ENCODE measurements around the gene NAGLU. TPM values are rescaled to one million over a fixed set of nuclear protein-coding genes. Genes with fewer than 3 reads are reported as not detected.

NAGLU gene
- total RNA-seq, 1 donor from 2014 or later = 25.2 TPM

DNA sequence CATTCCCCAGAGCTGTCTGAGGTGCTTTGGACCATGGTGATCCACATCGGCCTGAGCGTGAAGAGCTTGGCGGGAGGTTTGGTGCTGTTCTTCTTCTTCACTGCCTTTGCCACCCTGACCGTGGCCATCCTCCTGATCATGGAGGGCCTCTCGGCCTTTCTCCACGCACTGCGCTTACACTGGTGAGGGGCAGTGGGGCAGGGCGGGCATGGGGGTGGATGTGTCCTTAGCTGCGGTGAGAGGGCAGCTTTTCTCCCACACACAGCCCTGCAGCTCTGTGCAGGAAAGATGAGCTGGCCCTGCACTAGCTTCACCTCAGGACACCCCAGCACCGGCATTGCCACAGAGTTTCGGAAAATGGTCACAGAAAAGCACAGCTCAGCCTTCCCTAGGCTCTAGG, 21.8 kb upstream of the NAGLU start:
- TF ChIP-seq, protein P1, sequence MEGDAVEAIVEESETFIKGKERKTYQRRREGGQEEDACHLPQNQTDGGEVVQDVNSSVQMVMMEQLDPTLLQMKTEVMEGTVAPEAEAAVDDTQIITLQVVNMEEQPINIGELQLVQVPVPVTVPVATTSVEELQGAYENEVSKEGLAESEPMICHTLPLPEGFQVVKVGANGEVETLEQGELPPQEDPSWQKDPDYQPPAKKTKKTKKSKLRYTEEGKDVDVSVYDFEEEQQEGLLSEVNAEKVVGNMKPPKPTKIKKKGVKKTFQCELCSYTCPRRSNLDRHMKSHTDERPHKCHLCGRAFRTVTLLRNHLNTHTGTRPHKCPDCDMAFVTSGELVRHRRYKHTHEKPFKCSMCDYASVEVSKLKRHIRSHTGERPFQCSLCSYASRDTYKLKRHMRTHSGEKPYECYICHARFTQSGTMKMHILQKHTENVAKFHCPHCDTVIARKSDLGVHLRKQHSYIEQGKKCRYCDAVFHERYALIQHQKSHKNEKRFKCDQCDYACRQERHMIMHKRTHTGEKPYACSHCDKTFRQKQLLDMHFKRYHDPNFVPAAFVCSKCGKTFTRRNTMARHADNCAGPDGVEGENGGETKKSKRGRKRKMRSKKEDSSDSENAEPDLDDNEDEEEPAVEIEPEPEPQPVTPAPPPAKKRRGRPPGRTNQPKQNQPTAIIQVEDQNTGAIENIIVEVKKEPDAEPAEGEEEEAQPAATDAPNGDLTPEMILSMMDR (conservative IDR thresholded peaks at IDR 0.05; ENCODE audit: low read depth, low read length) = no peak
- no peak overlapping the region for H3K4me3 ChIP-seq (ENCODE audit: low read depth, low read length)
- no peak for DNase-seq (ENCODE audit: low read depth)

DNA sequence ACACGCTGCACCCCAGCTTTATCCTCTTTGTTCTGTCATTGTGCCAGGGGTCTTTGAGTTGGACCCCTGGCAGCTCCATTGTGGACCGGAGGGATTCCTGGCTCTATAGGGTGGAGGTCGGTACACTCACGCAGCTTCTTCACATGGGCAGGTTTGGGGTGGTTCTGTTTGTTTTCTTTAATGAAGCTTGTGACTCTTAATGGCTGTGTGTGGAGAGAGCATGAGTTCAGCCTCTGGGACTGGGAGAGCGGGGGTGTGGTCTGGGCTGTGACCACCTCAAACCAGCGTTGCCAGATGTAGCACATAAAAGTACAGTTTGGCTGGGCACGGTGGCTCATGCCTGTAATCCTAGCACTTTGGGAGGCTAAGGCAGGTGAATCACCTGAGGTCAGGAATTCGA, 21.2 kb upstream of the NAGLU start:
- no peak for DNase-seq (ENCODE audit: low read depth)
- TF ChIP-seq, protein P1 (conservative IDR thresholded peaks at IDR 0.05; ENCODE audit: low read depth, low read length) = no peak
- no peak overlapping the region for H3K4me3 ChIP-seq (ENCODE audit: low read depth, low read length)

DNA sequence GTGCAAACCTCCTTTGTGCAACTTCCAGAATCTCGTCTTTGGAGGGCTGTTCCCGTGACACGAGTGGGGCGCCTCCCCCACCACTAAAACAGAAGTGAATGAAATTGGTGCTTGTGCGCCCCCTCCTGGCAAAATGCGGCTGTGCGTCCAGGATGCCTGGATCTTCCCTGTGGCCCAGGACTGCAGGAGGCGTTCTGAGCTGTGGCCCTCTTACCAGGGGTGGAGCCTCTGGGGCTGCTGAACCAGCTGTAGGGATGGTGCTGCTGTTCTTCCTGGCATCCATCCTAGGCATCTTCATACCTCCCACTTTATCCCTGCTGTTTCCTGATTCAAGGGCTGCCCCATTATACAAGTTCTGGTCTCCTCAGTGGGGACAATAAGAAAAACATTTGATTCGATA, 18.5 kb upstream of the NAGLU start:
- no peak overlapping the region for H3K4me3 ChIP-seq (ENCODE audit: low read depth, low read length)
- no peak for DNase-seq (ENCODE audit: low read depth)
- TF ChIP-seq, protein P1 (conservative IDR thresholded peaks at IDR 0.05; ENCODE audit: low read depth, low read length) = peak; percentile 94

DNA sequence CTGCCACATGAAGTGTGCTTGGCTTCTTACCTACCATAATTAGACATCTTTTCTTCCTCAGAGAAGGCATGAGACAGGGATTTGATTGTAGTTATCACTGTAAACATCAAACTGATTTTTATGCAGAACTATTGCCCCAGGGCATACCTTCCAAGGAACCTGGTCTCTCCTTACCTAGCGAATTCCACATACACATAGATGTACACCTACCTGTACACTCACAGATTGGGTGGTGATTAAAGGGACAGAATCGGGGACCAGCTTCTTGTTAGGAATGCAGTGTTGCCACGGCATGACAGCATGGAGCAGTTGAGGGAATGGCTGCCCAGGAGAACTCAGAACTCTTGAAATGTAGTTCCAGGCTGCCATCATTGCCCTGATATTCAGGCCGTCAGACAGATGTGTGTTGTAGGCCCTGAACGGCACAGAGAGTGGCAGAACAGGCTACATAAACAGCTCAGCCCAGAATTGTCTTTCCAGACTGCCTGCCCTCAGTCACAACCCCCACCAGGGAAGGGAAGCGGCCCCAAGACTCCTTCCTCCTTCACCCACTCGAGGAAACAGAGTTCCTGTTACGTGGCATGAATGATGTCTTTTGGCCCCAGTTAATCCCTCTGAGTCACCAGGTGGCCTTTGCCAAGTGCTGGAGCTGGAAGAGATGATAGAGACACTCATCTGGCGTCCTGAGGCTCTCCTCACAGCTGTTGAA, 17.8 kb upstream of the NAGLU start:
- H3K4me3 ChIP-seq (ENCODE audit: low read depth, low read length) = no peak overlapping the region
- DNase-seq (ENCODE audit: low read depth) = peak; percentile 73
- TF ChIP-seq, protein P1 (conservative IDR thresholded peaks at IDR 0.05; ENCODE audit: low read depth, low read length) = no peak

DNA sequence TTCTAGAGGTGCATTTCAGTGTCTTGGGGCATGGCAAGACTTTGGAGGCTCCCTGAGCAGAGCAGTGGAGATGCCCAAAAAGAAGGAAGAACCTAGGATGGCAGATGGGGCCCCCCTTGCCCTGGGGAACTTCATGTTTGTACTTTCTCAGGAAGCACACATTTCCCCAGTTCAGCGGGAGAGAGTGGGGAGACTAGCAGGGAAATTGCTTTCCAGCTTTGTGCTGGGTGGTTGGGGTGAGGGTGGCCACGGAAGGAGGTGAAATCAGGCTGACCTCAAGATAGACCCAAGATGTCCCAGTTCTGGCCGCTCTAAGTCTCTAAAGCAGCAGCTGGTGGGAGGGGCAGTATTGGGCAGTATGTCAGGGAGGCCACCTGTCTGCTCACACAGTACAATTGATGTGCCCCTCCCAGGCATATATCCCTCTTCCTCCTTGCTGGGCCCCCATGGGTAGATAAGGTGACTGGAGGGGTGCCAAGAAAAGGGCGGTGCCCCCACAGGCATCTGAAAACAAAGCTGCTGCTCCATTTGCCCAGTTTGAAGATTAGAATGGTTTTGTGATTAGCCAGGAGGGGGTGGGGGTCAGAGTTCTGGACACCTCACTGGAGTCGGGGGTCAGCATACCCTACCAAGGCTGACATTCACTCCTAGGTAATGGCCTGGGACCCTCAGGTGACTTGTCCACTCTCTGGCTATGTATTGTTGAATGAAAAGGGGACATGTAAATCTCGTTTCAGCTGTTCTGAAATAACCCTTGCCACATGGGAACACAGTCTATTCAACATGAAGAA, 17.1 kb upstream of the NAGLU start:
- no peak for DNase-seq (ENCODE audit: low read depth)
- H3K4me3 ChIP-seq (ENCODE audit: low read depth, low read length) = no peak overlapping the region
- TF ChIP-seq, protein P1 (conservative IDR thresholded peaks at IDR 0.05; ENCODE audit: low read depth, low read length) = no peak

DNA sequence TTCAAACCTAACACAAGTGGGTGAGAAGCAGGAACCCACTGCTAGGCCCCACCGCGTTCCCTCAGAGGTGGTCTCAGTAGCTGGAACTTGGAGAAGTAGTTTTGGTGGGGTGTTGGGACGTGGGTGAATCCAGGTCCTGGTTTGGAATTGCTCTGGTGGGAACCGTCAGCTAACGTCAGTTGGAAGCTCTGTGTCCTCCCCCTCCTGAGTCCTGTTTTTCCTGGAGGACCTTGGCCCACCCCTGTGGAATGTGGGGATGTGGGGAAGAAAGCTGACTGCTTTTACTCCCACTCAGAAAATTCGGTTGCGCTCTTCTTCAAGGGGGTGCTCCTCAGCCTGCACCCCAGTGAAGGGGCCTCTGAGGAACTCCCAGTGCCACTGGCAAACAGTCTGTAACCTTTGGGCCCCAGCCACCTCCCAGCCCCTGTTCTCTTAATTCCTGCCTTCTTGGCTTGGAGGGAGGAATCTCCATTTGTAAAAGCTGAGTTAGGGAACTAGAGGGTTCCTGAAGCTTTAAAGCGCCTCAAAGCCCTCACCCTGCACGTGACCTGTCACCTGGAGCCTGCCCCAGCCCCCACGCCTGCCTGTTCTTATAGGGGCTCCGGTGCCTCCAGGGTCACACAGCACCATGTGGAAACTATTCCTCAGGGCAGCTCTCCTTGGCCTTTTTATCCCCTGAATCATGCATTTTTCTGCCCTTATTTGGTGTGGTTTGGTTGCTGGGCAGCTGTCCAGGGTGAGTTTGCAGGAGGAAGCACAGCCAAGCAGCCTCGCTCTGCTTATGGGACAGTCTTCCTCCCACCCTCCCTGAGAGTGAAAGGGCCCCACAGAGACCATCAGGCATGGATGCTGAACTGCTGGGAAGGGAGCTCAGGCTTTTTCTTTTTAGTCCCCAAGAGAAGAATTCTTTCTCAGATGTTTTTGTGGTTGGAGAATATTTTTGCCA, 16.2 kb upstream of the NAGLU start:
- peak; percentile 88 for DNase-seq (ENCODE audit: low read depth)
- TF ChIP-seq, protein P1 (conservative IDR thresholded peaks at IDR 0.05; ENCODE audit: low read depth, low read length) = no peak
- no peak overlapping the region for H3K4me3 ChIP-seq (ENCODE audit: low read depth, low read length)
